Neural progenitor cell (in vitro differentiated cells): ENCODE data around the gene CCL3. TPM values are rescaled to one million over a fixed set of nuclear protein-coding genes. Genes with fewer than 3 reads are reported as not detected.
"Not testable (repeated sequence)": the region's sequence is repeated elsewhere in the genome, so short reads cannot be mapped to it uniquely, and the experiment has no call there.

Source experiments
- DNase-seq: peaks from one replicate; pipeline ENCODE4 v3.0.0-alpha.2; 2016; ENCODE audit warnings: low spot score
- H2AFZ ChIP-seq: fragments of 200-600 bp; sonication (generic); replicated peaks from 2 replicates; pipeline ENCODE4 v1.6.1; 2016; ENCODE audit warnings: antibody characterized with exemption
- H3F3A ChIP-seq: fragments of 200-600 bp; sonication (generic); 2 replicates; pipeline ENCODE4 v1.6.1; 2016; ENCODE audit warnings: antibody characterized with exemption, low read depth
- H3K27ac ChIP-seq: fragments of 200-600 bp; sonication (generic); 2 replicates; pipeline ENCODE4 v1.5.1; 2016; ENCODE audit warnings: mild to moderate bottlenecking
- H3K27me3 ChIP-seq: fragments of 200-600 bp; sonication (generic); 2 replicates; pipeline ENCODE4 v1.6.1; 2016; ENCODE audit warnings: mild to moderate bottlenecking, moderate library complexity
- H3K36me3 ChIP-seq: fragments of 200-600 bp; sonication (generic); 2 replicates; pipeline ENCODE4 v1.5.1; 2016
- H3K4me1 ChIP-seq: fragments of 200-600 bp; sonication (generic); 2 replicates; pipeline ENCODE4 v1.6.1; 2016; ENCODE audit warnings: mixed run types
- H3K4me2 ChIP-seq: fragments of 200-600 bp; sonication (generic); 2 replicates; pipeline ENCODE4 v1.6.1; 2016
- H3K4me3 ChIP-seq: fragments of 200-600 bp; sonication (generic); 2 replicates; pipeline ENCODE4 v1.5.1; 2016
- H3K79me2 ChIP-seq: fragments of 200-600 bp; sonication (generic); 2 replicates; pipeline ENCODE4 v1.6.1; 2016; ENCODE audit warnings: low read depth
- H3K9ac ChIP-seq: fragments of 200-600 bp; sonication (generic); 2 replicates; pipeline ENCODE4 v1.6.1; 2016
- H3K9me3 ChIP-seq: fragments of 200-600 bp; sonication (generic); 2 replicates; pipeline ENCODE4 v1.5.1; 2016; ENCODE audit warnings: low read depth
- H4K20me1 ChIP-seq: fragments of 200-600 bp; sonication (generic); 2 replicates; pipeline ENCODE4 v1.6.1; 2016; ENCODE audit warnings: low read depth
- H3K27ac Mint-ChIP-seq: 3 replicates; pipeline ENCODE4 v1.8.0; 2021; ENCODE audit warnings: mixed read lengths
- H3K27me3 Mint-ChIP-seq: 2 replicates; pipeline ENCODE4 v1.8.0; 2022; ENCODE audit warnings: low read depth, mild to moderate bottlenecking, inconsistent platforms, moderate library complexity, mixed read lengths; ENCODE audit not compliant: insufficient read depth
- H3K36me3 Mint-ChIP-seq: 3 replicates; pipeline ENCODE4 v1.8.0; 2021; ENCODE audit warnings: mixed read lengths
- H3K4me1 Mint-ChIP-seq: 3 replicates; pipeline ENCODE4 v1.8.0; 2021; ENCODE audit warnings: mixed read lengths
- H3K4me3 Mint-ChIP-seq: 3 replicates; pipeline ENCODE4 v1.8.0; 2021; ENCODE audit warnings: mild to moderate bottlenecking, moderate library complexity, mixed read lengths
- H3K9me3 Mint-ChIP-seq: 3 replicates; pipeline ENCODE4 v1.8.0; 2020; ENCODE audit warnings: mixed read lengths
- EZH2 ChIP-seq: fragments of 200-600 bp; sonication (generic); IDR thresholded peaks from 2 replicates; pipeline ENCODE4 v1.6.1; 2017; ENCODE audit warnings: antibody characterized with exemption, mild to moderate bottlenecking, moderate library complexity
- EZH2phosphoT487 ChIP-seq: fragments of 200-600 bp; sonication (generic); IDR thresholded peaks from 2 replicates; pipeline ENCODE4 v1.6.1; 2017; ENCODE audit warnings: antibody characterized with exemption
- total RNA-seq: library from RNA; depleted of rRNA; stranded (reverse); fragments of >200 nt; gene quantifications from 2 replicates; pipeline ENCODE4 v1.2.3, GENCODE V29; 2015; ENCODE audit warnings: low replicate concordance
- TF ChIP-seq, protein P1 (sequence below): fragments of 200-600 bp; sonication (generic); IDR thresholded peaks from 2 replicates; pipeline ENCODE4 v1.5.1; 2017; ENCODE audit warnings: antibody characterized with exemption, mild to moderate bottlenecking

Gene CCL3
- total RNA-seq, 1 donor from 2014 or later = not detected

DNA sequence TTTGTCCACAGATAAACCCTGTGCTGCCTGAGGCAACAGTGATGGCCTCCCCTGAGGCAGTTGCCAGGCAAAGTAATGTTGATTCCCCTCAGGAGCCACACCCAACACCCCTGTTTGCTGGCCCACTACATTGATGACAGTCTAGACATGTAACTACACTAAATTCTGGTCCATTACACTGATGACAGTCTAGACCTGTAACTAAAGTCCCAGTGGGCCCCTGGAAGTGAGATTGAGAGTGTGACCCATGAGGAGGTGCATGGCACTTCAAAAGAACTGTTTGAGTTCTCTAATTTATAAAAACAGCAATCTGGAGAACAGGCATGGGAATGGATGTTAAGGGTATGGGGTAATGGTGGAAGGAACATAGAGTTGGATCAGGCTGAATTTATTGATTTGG lies 22.6 kb upstream of the CCL3 start:
- H3K4me1 Mint-ChIP-seq = peaks cover 6% of the 10 kb centered on the region
- H3K9me3 ChIP-seq = no peaks in the 10 kb centered on the region
- DNase-seq = no peak
- TF ChIP-seq, protein P1, sequence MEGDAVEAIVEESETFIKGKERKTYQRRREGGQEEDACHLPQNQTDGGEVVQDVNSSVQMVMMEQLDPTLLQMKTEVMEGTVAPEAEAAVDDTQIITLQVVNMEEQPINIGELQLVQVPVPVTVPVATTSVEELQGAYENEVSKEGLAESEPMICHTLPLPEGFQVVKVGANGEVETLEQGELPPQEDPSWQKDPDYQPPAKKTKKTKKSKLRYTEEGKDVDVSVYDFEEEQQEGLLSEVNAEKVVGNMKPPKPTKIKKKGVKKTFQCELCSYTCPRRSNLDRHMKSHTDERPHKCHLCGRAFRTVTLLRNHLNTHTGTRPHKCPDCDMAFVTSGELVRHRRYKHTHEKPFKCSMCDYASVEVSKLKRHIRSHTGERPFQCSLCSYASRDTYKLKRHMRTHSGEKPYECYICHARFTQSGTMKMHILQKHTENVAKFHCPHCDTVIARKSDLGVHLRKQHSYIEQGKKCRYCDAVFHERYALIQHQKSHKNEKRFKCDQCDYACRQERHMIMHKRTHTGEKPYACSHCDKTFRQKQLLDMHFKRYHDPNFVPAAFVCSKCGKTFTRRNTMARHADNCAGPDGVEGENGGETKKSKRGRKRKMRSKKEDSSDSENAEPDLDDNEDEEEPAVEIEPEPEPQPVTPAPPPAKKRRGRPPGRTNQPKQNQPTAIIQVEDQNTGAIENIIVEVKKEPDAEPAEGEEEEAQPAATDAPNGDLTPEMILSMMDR = no peak
- no peak for TF ChIP-seq EZH2phosphoT487
- no peak for TF ChIP-seq EZH2
- H3F3A ChIP-seq = no peaks in the 10 kb centered on the region
- no peaks in the 10 kb centered on the region for H3K36me3 Mint-ChIP-seq
- H3K27me3 Mint-ChIP-seq = peaks cover 5% of the 10 kb centered on the region
- peaks cover 8% of the 10 kb centered on the region for H3K4me1 ChIP-seq
- H3K4me3 ChIP-seq = no peak overlapping the region
- no peaks in the 10 kb centered on the region for H3K36me3 ChIP-seq
- no peaks in the 10 kb centered on the region for H4K20me1 ChIP-seq
- H3K4me2 ChIP-seq = no peak overlapping the region
- no peak overlapping the region for H3K27ac Mint-ChIP-seq
- no peak overlapping the region for H3K9ac ChIP-seq
- peaks cover 10% of the 10 kb centered on the region for H3K9me3 Mint-ChIP-seq
- H3K4me3 Mint-ChIP-seq = no peak overlapping the region
- no peaks in the 10 kb centered on the region for H3K79me2 ChIP-seq
- no peak overlapping the region for H2AFZ ChIP-seq
- H3K27me3 ChIP-seq = no peaks in the 10 kb centered on the region
- H3K27ac ChIP-seq = no peak overlapping the region

DNA sequence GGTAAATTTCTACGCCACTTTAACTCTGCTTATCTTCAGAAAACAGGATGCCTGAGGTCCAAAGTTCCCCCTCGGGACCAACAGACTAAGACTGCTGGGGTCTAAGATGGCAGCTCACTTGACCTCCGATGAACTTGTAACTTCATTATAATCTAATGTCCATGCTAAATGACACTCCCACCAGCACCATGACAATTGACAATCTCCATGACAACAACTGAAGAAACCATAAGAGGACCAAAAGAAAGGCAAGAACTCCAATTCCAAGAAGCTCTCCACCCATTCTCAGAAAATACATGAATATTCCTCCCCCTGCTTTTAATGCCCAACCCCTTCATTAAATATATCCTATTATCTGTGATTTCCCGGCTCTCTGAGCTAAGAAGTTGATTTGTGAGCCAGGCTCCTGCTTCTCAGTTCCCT lies 21.1 kb upstream of the CCL3 start:
- Mint-ChIP-seq H3K4me3 (no peak overlapping the region), H3K27ac (no peak overlapping the region), H3K4me1 (peaks cover 6% of the 10 kb centered on the region), H3K36me3 (no peaks in the 10 kb centered on the region), H3K9me3 (peaks cover 10% of the 10 kb centered on the region), H3K27me3 (peaks cover 7% of the 10 kb centered on the region)
- H3K4me1 ChIP-seq = peaks cover 6% of the 10 kb centered on the region
- H3K36me3 ChIP-seq = no peaks in the 10 kb centered on the region
- DNase-seq = no peak
- H3K9ac ChIP-seq = no peak overlapping the region
- no peak overlapping the region for H2AFZ ChIP-seq
- H3K27ac ChIP-seq = no peak overlapping the region
- no peak overlapping the region for H3K4me2 ChIP-seq
- H3K9me3 ChIP-seq = no peaks in the 10 kb centered on the region
- TF ChIP-seq EZH2 = no peak
- no peak for TF ChIP-seq EZH2phosphoT487
- TF ChIP-seq, protein P1 = no peak
- H3K4me3 ChIP-seq = no peak overlapping the region
- H4K20me1 ChIP-seq = no peaks in the 10 kb centered on the region
- no peaks in the 10 kb centered on the region for H3K79me2 ChIP-seq
- no peaks in the 10 kb centered on the region for H3F3A ChIP-seq
- H3K27me3 ChIP-seq = no peaks in the 10 kb centered on the region

DNA sequence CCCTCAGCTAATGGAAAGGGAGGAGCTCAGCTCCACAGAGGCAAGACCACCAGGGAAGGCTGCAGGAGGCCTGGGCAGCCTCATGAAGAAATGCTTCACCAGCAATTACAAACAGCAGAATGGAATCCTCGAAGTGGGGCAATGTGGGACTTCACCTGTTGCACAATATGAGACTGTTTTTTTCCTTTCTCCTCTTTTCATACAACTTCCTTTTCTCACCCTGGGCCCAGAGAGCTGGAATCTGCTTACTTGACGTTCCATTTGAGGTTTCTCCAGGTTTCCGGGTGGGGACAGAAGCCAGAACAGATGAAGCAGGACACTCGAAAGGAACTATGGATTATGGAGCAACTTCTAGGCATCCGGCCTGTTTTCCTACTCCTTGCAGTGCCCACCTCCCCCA lies 18.3 kb upstream of the CCL3 start:
- not testable (repeated sequence) for H3K36me3 Mint-ChIP-seq, H3F3A ChIP-seq, H2AFZ ChIP-seq, H3K27ac Mint-ChIP-seq, H3K27me3 ChIP-seq, H3K9ac ChIP-seq, H3K27ac ChIP-seq, H3K4me3 Mint-ChIP-seq, H3K36me3 ChIP-seq, H3K4me1 ChIP-seq, H3K9me3 ChIP-seq, DNase-seq, H3K4me2 ChIP-seq, H3K27me3 Mint-ChIP-seq, H3K4me1 Mint-ChIP-seq, H3K79me2 ChIP-seq, H3K4me3 ChIP-seq, H4K20me1 ChIP-seq
- peaks cover 10% of the 10 kb centered on the region for H3K9me3 Mint-ChIP-seq

DNA sequence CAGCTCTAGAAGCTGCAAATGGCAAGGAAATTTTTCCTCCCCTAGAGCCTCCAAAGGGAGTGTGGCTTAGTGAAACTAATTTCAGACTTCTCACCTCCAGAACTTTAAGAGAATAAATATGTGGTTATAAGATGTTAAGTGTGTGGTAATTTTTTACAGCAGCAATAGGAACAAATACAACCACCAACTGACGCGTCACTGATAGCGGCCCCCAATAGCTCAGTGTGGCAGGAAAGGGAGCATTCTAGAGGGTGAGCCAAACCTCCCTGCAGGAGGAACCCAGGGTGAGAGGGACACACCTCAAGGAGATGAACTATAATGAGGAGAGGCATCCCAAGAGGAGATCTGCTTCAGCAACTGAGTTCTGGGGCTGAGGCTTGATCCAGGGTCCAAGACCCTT lies 17.7 kb upstream of the CCL3 start:
- no peaks in the 10 kb centered on the region for H3K36me3 ChIP-seq
- H3K4me2 ChIP-seq = no peak overlapping the region
- Mint-ChIP-seq H3K27me3 (peaks cover 9% of the 10 kb centered on the region), H3K4me1 (peaks cover 6% of the 10 kb centered on the region), H3K27ac (no peak overlapping the region), H3K36me3 (no peaks in the 10 kb centered on the region), H3K9me3 (peaks cover 9% of the 10 kb centered on the region), H3K4me3 (no peak overlapping the region)
- DNase-seq = no peak
- no peak overlapping the region for H3K9ac ChIP-seq
- peaks cover 6% of the 10 kb centered on the region for H3K4me1 ChIP-seq
- H3K9me3 ChIP-seq = no peaks in the 10 kb centered on the region
- H3F3A ChIP-seq = no peaks in the 10 kb centered on the region
- H3K27ac ChIP-seq = no peak overlapping the region
- no peaks in the 10 kb centered on the region for H3K79me2 ChIP-seq
- no peaks in the 10 kb centered on the region for H4K20me1 ChIP-seq
- H3K27me3 ChIP-seq = no peaks in the 10 kb centered on the region
- TF ChIP-seq EZH2 = no peak
- TF ChIP-seq, protein P1 = no peak
- no peak for TF ChIP-seq EZH2phosphoT487
- H3K4me3 ChIP-seq = no peak overlapping the region
- no peak overlapping the region for H2AFZ ChIP-seq
